ENCODE measurements around the gene TBXAS1.
"Not testable (repeated sequence)": the region's sequence is repeated elsewhere in the genome, so short reads cannot be mapped to it uniquely, and the experiment has no call there.

Gene TBXAS1

GRCh38 chr7:139827042-139827441, 2.0 kb upstream of the TBXAS1 start:
- no peak for DNase-seq (ENCODE audit: low spot score)

- no peak for DNase-seq (ENCODE audit: low spot score)
Measured at GRCh38 chr7:139828446-139828845, 618 bp upstream of the TBXAS1 start.

- no peak for DNase-seq (ENCODE audit: low spot score)
Measured at GRCh38 chr7:139829775-139830117, 682 bp downstream of the TBXAS1 start.

GRCh38 chr7:139830292-139830691, 1.2 kb downstream of the TBXAS1 start:
- DNase-seq (ENCODE audit: low spot score) = no peak

GRCh38 chr7:139830782-139831501, 1.9 kb downstream of the TBXAS1 start:
- DNase-seq (ENCODE audit: low spot score) = no peak

- DNase-seq (ENCODE audit: low spot score) = not testable (repeated sequence)
Measured at GRCh38 chr7:139835848-139836247, 6.8 kb downstream of the TBXAS1 start.

- DNase-seq (ENCODE audit: low spot score) = not testable (repeated sequence)
Measured at GRCh38 chr7:139837291-139837690, 8.2 kb downstream of the TBXAS1 start.

GRCh38 chr7:139838276-139838675, 9.2 kb downstream of the TBXAS1 start:
- no peak for DNase-seq (ENCODE audit: low spot score)

- no peak for DNase-seq (ENCODE audit: low spot score)
Measured at GRCh38 chr7:139838876-139839275, 9.8 kb downstream of the TBXAS1 start.

GRCh38 chr7:139840776-139841175, 11.7 kb downstream of the TBXAS1 start:
- DNase-seq (ENCODE audit: low spot score) = no peak

GRCh38 chr7:139842401-139843210, 13.5 kb downstream of the TBXAS1 start:
- no peak for DNase-seq (ENCODE audit: low spot score)

- not testable (repeated sequence) for DNase-seq (ENCODE audit: low spot score)
Measured at GRCh38 chr7:139843211-139843537, 14.1 kb downstream of the TBXAS1 start.

GRCh38 chr7:139844779-139845442, 15.8 kb downstream of the TBXAS1 start:
- no peak for DNase-seq (ENCODE audit: low spot score)

GRCh38 chr7:139845443-139845805, 16.4 kb downstream of the TBXAS1 start:
- DNase-seq (ENCODE audit: low spot score) = no peak

GRCh38 chr7:139846297-139846696, 17.2 kb downstream of the TBXAS1 start:
- DNase-seq (ENCODE audit: low spot score) = no peak

GRCh38 chr7:139848274-139848673, 19.2 kb downstream of the TBXAS1 start:
- no peak for DNase-seq (ENCODE audit: low spot score)

GRCh38 chr7:139850906-139851305, 21.8 kb downstream of the TBXAS1 start:
- no peak for DNase-seq (ENCODE audit: low spot score)

GRCh38 chr7:139851770-139852481, 22.9 kb downstream of the TBXAS1 start:
- no peak for DNase-seq (ENCODE audit: low spot score)

- DNase-seq (ENCODE audit: low spot score) = no peak
Measured at GRCh38 chr7:139852482-139852845, 23.4 kb downstream of the TBXAS1 start.

GRCh38 chr7:139853506-139854123, 24.6 kb downstream of the TBXAS1 start:
- DNase-seq (ENCODE audit: low spot score) = no peak

- no peak for DNase-seq (ENCODE audit: low spot score)
Measured at GRCh38 chr7:139854124-139854511, 25.1 kb downstream of the TBXAS1 start.

GRCh38 chr7:139854803-139855497, 25.9 kb downstream of the TBXAS1 start:
- DNase-seq (ENCODE audit: low spot score) = no peak

Measured in iPS-NIHi11 (cell line).